22Rv1 (cell line): ENCODE measurements around the gene MEI4.

Experiments
- ZFX ChIP-seq: fragments of 450-650 bp; IDR thresholded peaks from 2 replicates; pipeline ENCODE4 v1.6.1; 2017; ENCODE audit warnings: antibody characterized with exemption, borderline replicate concordance
- TF ChIP-seq, protein P1 (sequence below): fragments of 450-650 bp; IDR thresholded peaks from 2 replicates; pipeline ENCODE4 v1.5.1; 2017; ENCODE audit warnings: mild to moderate bottlenecking

GRCh38 chr6:77778527-77778926, 125.7 kb downstream of the MEI4 start:
- TF ChIP-seq, protein P1, sequence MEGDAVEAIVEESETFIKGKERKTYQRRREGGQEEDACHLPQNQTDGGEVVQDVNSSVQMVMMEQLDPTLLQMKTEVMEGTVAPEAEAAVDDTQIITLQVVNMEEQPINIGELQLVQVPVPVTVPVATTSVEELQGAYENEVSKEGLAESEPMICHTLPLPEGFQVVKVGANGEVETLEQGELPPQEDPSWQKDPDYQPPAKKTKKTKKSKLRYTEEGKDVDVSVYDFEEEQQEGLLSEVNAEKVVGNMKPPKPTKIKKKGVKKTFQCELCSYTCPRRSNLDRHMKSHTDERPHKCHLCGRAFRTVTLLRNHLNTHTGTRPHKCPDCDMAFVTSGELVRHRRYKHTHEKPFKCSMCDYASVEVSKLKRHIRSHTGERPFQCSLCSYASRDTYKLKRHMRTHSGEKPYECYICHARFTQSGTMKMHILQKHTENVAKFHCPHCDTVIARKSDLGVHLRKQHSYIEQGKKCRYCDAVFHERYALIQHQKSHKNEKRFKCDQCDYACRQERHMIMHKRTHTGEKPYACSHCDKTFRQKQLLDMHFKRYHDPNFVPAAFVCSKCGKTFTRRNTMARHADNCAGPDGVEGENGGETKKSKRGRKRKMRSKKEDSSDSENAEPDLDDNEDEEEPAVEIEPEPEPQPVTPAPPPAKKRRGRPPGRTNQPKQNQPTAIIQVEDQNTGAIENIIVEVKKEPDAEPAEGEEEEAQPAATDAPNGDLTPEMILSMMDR: no peak
- TF ChIP-seq ZFX: no peak
